ENCODE results near the gene KDM4B.
"Not testable (repeated sequence)": the region's sequence is repeated elsewhere in the genome, so short reads cannot be mapped to it uniquely, and the experiment has no call there.

Gene KDM4B

DNA sequence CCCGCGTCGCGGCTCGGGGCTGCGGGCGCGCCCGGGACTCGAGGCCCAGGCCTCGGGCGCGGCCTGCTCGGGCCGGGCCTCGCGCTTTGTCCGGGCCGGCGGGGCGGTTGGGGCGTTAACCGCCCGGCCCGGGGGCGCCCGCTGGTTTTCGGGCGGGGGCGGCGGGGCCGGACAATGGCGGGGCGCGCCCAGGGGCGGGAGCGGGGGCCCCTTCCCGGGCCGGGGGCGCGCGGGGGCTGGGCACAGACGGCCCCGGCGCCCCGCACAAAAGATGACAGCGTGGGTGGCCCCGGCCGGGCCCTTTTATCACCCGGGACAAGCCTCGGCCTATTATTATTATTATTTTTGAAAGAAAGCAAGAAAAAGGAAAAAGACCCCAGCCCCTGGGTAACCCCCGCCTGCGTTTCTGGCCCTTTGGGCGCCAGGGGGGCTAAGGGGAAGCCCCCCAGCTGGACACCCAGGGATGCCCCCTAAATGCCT, 419 bp downstream of the KDM4B start:
- no peak for DNase-seq

DNA sequence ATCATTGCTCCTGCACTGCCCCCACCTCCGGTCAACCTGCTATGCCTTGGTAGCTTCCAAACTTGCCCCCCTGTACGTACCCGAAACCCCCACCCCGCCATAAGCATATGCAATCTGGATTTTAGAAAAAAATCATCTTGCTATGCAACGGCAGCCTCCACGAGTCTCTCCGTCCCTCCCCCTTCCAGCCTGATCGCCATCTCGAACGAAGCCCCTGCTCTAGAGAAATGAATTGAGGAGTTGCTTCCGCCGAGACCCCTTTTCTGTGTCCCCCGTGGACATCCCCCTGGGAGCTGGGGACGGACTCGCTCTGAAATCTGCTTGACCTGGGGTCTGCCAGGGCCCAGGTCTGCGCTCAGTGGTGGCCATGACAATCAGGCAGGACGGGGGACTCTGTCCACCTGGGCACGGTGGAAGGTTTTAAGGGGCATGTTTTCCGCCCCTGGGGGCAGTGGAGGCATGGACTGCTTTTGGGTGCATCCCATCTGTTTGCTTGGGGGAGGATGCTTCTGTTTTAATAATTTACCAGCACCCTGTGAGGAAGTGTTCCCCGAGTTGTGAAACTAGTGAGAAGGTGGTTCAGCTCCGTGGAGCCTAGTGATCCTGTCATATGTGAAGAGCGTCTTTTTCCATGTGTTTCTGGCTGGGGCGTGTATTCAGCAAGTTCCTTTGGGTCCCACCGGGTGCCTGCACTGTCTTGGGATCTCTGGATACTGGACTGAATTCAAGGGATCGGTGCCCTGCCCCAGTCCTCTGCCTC, 1.0 kb downstream of the KDM4B start:
- DNase-seq, result no peak

DNA sequence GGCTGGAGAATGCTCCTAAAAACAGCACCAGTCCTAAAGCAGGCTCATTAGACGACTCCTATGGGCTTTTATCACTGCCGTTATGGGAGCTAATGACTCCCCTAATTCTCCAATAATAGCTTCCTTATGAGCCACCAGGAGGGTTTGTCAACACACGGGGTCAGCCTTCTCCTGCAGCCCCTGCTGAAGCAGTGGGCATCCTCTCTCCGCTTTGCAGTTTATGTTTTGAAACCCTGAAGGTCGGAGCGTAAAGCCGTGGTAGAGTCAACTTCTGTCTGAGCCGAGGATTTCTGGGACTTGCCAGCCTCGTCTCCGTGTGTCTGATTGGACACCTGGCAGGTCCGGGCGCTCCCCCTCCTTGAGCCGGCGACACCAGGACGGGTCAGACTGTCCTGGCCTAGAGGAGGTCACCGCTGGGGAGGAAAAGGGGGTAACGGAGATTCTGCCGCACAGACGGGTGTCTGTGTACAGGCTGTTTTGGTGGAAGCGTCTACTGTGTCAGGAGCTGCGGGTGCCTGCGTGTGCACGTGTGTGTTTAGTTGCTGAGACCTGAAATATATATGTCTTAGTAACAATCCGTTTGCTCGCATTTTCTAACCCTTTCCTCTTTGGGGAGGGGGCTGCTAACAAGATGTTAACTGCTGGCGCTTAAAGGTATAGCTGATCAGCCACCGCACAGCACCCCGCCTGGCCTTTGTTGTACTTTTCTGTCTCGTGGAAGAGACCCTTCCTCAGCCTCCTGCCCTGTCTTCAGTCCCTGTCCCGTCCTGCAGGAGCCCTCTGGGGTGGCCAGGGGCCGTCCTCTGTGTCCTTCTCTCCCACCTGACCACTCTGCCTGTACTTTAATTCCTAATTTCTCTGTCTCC, 1.9 kb downstream of the KDM4B start:
- DNase-seq, result peak in 1 of 2 experiments; percentile 38

DNA sequence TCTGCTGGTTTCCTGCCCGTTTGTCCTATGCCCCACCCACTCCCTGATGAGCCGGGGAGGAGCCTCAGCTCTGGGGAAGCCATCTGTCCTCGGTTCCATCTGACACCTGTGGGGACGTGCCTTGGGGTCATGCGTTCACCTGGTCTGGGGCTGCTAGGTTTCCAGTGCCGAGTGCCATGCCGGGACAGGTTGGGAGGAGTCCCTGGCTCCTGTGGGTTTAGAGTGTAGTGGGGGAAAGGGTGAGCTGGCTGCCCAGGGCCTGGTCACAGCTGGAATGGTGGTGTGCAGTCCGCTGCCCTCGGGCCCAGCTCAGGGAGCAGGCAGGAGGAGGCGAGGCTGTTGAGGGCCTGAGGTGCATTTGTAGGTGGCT, 2.5 kb downstream of the KDM4B start:
- peak; percentile 28 to 60 for DNase-seq

DNA sequence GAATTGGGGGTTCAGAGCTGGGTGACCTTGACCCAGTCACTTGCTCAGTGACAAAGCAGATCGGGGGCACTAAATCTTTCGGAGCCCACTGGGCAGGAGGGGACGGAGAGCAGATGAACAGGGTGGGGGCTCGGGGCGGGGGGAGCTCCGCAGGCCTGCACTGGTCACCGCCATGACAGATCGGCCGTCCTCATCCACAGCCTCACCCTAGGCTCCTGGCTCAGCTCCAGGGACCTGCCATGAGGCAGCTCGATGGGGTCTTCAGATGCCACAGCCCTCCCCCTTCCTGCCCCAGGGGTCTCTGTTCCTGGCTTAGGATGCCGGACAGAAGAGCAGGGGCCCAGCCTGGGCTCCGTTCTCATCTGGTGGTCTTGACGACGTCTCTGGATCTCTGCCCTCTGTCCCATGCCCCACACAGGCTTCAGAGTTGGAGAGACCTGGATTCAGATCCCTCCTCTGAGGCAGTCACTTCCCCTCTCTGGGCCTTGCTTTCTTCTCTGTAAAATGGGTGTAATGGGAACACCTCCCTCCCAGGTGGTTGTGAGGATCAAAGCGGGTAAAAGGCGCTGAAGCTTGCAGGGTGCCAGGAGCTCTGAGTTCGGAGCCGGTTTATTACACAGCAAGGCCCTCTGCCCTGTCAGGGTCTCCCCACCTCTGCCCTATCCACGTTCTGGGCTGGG, 3.0 kb downstream of the KDM4B start:
- DNase-seq, result no peak

DNA sequence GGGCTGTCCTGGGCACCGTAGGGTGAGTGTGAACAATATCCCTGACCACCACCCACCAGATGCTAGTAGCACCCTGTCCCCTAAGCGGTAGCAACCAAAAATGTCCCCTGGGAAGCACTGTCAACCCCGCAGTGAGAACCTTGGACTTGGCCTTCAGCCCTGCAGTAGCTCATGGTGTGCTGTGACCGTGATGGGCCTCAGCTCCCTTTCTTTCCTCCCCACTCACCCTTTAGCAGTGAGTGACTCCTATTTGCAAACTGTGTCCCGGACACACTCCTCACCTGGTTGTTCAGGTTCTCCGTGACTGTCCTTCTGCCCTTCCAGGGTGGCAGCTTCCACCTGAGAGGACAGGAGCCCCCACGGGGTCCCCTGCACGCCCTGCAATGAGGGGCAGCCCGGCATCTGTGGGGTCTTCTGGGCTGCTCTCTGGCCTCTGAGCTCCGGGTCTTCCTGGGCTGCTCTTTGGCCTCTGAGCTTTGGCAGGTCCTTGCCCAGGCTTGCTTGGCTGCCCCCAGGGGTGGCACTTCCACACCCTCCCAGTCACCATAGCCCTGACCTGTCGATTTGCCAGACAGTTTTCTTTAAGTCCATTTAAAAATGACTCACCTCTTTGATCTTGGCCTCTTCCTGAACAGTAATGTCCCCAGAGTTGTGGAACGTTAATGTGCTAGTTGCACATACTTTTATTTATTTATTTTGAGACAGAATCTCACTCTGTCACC, 3.8 kb downstream of the KDM4B start:
- no peak for DNase-seq

DNA sequence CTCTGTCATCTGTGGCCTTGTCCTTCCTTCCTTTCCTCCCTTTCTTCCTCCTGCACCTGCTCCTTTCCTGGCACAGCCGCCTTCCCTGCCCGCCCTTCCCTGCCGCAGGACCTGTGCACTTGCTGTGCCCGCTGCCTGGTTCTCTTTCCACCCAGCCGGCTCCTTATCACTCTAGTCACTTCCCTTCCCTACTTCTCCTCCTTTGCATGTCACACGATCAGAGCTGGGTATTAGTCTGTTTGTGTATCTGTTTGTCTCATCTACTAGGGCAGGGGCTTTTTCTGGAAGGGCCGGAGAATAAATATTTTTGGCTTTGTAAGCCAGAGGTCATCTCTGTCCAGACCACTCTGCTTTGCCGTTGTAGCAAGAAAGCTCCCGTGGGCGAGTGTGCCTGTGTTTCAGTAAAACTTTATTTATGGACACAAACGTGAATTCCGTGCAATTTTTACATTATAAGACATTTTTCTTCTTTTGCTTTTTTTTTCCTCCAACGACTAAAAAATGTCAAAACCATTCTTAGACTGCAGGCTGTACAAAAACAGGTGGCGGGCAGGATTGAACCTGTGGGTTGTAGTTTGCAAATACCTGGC, 6.1 kb downstream of the KDM4B start:
- no peak for DNase-seq

DNA sequence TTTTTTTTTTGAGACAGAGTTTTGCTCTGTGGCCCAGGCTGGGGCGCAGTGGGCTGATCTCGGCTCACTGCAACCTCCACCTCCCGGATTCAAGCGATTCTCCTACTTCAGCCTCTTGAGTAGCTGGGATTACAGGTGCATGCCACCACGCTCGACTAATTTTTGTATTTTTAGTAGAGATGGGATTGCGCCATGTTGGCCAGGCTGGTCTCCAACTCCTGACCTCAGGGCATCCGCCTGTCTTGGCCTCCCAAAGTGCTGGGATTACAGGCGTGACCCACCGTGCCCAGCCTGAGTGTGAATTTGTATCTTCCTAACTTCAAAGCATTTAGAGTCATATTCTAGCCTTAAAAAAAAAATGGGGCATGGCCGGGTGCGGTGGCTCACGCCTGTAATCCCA, 6.7 kb downstream of the KDM4B start:
- DNase-seq, result not testable (repeated sequence)

DNA sequence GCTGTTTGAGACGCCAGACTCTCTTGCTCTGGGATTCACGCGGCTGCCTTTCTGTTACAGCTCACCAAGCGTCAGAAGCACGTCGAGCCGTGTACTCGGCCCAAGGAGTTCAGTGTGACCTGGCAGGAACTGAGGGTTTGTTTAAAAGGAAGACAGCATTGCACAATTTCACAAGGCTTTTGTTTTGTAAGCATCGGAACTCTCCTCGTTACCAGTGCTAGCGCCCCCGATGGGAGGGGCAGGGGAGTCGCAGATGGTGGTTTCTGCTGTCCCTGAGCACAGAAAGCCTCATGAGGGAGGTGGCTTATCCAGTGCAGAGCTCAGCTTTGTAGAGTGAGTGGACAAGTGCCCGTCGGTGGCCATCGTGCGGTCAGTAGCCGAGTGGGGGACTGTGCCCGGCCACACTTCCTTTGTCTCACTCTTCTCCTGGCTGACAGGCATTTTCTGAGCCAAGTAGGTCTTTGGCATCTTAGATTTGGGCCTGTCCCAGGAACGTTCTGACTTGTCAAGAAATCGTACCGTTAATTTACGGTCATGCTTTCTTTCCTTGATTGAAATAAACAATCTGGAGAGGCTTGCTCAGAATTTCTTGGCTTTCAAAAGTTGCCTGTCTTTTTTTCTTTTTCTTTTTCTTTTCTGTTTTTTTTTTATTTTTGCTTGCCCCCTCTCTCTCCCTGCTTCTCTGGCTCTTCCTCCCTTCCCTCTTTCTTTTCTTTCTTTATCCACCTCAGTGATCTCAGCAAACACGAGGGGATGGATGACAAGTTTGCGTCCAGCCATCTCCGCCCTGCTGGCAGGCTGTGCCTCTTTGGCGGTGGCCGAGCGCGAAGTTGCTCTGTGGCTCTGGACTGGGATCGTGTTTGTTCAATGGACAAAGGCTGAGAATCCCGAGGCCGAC, 7.7 kb downstream of the KDM4B start:
- DNase-seq, result no peak

DNA sequence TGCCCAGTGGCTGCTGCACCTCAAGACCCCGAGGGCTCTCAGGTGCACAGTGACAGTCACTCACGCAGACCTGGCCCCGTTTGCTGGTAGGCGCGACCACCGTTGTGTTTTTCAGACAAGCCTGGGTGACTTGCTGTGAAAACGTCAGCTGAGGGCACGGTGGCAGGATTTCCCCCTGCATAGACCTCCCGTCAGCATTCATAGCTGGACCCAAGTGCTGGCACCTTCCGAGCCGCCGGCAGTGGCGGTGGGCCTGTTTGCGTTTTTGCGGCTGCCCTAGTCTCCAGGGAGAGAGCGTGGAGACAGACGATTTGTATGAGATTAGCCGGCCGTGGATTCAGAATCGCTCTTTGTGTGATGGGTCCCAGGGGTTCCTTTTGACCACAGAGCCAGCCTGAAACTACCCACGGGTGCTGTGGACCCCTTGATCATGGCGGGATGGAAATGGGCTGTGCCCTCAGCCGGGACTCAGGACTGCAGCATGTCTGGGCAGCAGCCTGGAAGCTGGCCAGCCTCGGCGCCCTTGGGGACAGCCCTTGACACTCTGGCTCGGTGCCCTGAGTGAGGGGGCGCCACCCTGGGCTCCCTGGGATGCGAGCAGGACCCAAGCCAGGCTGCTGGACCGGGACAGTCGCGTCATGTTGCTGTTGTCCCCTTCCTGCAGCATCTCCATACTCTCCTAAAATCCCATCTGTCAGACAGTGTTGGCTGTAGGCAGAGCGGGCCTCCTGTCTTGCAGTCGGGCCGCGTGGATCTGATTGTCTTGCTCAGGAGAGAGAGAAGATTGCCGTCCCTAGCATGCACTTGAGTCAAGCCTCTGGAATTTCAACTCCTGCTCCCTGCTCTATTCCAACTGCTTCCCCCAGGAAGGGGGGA, 8.6 kb downstream of the KDM4B start:
- DNase-seq, result no peak

DNA sequence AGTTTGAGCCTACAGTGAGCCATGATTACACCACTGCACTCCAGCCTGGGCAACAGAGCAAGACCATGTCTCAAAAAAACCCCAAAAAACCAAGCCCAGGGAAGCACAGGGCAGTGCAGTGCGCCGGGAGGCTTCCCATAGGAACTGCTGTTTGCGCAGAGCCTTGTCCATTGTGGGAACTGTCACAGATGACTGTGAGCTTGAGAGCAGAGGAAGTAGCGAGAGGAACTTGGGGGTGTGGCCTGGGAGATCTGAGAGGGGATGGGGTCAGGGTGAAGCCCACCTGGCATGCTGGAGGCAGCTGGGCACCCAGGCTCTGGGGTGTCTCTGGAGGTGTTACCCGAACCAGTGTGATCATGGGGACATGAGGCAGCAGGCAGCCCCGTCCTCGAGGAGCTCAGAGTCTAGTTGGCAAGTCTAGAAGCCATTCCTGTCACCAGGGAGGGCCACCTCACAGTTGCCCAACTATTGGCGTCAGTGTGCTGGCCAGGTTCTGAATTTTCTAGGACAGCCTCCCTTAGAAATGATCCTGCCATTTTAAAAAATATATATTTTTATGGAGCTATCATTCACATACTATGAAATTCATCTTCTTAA, 10.4 kb downstream of the KDM4B start:
- no peak for DNase-seq

DNA sequence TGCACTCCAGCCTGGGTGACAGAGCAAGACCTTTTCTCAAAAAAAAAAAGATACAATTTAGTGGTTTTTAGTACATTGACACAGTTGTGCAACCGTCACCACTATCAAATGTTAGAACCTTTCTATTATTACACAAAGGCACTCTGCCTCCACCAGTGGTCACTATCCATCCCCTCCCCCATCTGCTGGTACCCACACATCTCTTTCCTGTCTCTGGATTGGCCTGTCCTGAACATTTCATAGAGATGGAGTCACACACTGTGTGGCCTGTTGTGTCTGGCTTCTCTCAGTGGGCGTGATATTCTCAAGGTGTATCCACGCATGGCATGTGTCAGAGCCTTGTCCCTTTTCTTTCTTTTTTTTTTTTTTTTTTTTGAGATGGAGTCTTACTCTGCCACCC, 11.2 kb downstream of the KDM4B start:
- no peak for DNase-seq

DNA sequence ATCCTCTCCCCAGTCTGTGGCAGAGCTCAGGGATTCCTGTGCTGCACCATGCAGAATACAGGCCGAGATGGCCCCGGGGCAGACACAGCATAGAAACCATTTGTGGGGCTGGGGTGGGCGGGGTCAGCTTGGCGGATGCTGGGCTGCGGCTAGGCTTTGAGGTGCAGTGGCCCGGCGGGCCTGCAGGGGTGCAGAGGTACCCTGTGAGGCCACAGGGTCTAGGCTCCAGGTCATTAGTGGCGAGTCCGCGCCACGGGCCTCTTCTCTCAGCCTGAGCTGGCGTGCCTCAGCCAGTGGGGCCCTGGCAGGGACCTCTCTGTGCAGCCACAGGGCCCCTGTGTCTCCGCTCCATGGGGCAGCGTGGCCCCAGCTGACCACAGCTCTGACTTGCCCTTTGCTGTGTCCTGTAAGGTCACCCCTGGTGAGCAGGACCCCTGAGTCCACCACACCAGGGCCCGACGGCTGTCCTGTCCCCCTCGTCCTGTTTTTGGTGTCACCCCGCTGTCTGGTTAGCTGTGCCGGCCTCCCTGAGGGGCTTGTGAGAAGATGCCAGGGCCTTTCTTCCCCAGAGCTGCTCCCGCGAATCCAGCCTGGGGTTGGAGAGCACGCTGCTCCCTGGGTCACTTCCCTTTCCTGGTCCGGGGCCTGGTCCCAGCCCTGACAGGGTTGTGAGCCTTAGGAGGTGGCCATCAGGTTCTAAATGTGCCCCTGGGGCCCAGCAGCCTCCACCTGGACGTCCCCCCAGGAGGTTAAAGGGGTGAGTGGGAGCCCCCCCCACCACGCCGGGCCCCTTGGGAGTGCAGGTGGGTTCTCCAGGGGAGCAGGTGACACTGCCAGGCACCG, 12.1 kb downstream of the KDM4B start:
- DNase-seq, result no peak

DNA sequence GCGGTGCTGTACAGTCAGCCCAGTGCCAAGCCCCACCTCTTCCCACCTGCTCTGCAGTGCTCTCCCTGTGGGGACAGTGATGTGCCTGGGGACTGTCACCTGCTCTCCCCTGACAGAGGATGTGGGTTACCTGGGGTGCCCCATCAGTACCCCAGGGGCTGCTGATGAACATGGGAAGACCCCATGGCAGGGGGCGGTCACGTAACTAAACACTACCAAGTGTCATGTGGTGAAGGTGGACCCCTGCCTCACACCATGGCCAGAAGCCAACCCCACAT, 12.7 kb downstream of the KDM4B start:
- DNase-seq, result peak; percentile 68 to 90

DNA sequence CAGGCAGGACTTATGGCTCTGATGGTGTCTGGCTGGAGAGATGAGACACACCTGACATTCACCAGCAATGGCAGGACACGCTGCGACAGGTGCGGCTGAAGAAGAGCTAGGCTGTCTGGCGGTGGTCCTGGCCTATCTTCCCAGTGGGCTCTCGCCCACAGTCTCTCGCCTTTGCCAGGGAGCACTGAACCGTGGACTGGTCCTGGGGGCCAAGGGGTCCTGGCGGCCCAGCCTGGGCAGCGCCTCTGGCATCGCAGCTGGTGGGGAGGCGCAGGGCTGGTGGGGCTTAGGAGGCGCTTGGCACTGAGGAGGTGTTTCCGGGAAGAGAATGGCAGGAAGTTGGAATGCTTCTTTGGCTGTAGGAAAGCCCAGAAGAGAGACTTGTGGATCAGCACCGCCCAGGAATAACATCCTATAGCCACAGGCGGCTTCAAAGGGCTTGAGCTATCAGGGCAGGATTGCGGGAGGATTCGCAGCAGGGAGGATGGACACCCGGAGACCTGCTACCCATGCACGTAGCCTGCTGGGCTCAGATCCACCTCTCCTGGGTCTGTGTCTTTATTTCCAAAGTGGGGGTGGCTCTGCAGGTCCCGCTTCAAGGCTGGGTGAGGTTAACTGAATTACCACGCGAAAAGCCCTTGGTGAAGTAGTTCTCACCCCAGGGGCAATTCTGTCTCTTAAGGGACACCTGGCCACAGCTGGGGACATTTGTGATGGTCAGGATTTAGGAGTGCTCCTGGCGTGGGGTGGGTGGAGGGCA, 14.6 kb downstream of the KDM4B start:
- DNase-seq, result no peak

DNA sequence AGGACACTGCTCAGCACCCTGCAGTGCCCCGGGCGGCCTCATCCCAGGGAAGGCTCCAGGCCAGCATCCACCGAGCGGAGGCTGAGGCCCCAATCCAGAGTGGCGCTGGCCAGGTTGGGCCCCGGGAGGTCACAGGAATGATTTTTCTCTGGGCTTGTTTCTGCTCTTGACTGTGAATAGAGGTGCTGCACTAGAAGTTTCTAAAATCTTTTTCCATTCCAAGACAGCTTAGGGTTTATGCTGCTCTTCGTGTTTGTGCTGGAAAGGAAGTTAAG, 15.1 kb downstream of the KDM4B start:
- no peak for DNase-seq

DNA sequence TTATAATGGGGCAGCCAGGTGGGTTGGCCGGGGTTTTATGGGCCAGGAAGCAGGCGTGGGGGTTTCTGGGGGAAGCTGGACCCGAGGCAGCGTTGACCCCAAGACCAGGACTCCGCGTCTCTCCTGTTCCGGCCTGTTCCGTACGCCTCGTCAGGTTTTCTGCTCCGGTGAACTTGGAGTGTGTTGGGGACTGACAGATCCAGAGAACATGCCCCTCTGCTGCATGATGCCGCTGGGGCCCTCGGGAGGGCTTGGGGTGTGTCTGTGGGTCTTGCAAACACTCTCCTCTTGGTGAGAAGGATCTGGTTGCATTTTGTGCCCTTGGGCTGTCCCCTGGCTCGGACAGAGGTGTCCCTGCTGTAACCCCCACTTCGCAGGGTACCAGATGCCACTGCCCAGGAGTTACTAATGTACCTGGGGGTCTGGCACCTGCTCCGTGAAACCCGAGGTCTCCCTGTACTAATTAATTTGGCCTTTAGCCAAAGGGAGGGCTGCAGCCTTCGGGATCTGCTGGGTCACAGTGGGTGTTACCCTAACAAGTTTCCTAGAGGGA, 15.6 kb downstream of the KDM4B start:
- DNase-seq, result peak in 1 of 2 experiments; percentile 20

DNA sequence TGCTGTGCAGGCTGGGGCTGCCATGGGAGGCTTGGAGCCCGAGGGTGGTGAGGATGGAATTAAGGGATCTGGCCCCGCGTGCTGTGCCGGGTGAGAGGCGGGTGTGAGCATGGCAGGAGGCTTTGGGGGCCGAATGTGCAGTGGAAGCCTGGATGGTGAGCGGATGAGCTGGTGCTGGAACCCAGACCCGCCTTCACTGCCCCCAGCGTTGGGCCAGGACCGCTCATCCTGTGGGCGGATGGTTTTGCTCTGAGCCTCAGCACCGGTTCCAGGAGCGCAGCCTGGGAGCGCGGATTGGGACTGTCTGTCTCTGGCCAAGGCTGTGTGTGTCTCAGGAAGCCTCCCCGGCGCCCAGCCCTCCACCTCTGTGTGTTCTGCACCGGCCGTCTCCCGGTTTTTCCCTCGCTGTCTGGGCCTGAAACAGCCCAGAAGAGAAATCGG, 16.7 kb downstream of the KDM4B start:
- no peak for DNase-seq

All from NCI-H2081 (cell line).